Measurements from ENCODE around the gene HAUS2. TPM values are rescaled to one million over a fixed set of nuclear protein-coding genes. Genes with fewer than 3 reads are reported as not detected.

Gene HAUS2
- total and polyA plus RNA-seq, 2 of the 4 experiments (the other 2 are of a cell fraction) = 18.4 to 22.4 TPM

DNA sequence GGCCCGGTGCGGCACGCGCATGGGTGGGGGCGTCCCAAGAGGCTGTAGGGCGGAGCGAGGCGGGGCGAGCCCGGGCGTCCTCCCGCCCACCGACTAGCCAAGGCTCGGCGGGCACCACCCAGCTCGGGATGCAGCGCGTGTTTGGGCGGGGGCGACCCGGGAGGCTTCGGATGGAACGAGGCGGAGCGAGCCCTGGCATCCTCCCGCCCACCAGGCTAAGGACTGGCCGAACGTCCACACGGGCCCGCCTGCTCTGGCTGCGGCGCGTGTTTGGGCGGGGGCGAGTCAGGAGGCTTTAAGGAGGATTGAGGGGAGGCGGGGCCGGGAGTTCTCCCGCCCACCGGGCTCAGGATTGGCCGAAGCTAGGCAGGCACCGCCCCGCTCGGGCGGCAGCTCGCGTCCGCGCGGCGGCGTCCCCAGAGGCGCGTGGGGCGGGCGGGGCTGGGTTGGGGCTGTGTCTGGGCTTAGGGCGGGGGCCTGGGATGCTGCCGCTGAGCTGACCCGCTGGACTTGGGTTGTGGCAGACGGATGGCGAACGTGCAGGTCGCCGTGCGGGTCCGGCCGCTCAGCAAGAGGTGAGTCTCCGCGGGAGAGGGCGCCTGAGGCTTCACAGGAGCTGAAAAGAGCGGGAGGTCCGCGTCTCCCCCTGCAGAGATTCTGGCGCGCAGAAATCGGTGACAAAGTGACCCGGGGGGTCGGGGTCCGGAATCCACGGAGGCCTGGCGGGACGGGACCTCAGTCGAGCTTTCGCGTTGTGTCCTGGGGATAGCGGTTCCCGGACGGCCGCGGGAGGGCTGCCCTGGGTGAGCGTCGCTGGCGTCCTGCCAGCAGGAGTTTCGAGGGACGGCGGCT, 26.8 kb downstream of the HAUS2 start, which contains the start of gene STARD9:
TSS of gene STARD9 (plus strand) at position 419 of the 852 bp plus-strand sequence. CDS start at position 529, 110 bp downstream.
- 0 out of 2 replicates have a peak within 1 kb of the TSS, but pooled peaks have one; percentile 1 for H2BK20ac ChIP-seq (ENCODE audit: low read depth, low read length)
- peak within 1 kb of the TSS; percentile 65; the same call in 1 of the 2 replicates for H2AK5ac ChIP-seq (ENCODE audit: low read depth, low read length)
- no peaks in the 10 kb centered on the region for H3K27me3 ChIP-seq (ENCODE audit: control insufficient read depth, insufficient read depth, low read length)
- peak within 1 kb of the TSS; percentile 91 for H2AFZ ChIP-seq (replicated peaks; ENCODE audit: low read length, poor library complexity)
- peak within 1 kb of the TSS; percentile 77 for H3K9ac ChIP-seq (ENCODE audit: low read depth, low read length)
- peak within 1 kb of the TSS; percentile 99 for H3K4me2 ChIP-seq (ENCODE audit: low read depth, low read length)
- no peaks in the 10 kb centered on the region for H3K36me3 ChIP-seq (ENCODE audit: control insufficient read depth, insufficient read depth, low read length)
- H2AK9ac ChIP-seq (replicated peaks; ENCODE audit: low read depth, low read length, poor library complexity) = peak within 1 kb of the TSS; percentile 88
- H3K9me1 ChIP-seq (ENCODE audit: insufficient read depth, low read length) = no peaks in the 10 kb centered on the region
- POLR2A ChIA-PET (ENCODE audit: unreplicated experiment) = interaction anchor here (0.5 to 0.6 kb wide), 2 partner anchors 18 to 20 kb away, joined by 4 to 6 read pairs; no protein-coding TSS in a partner anchor
- WGBS, 2 experiments (ENCODE audit: extremely low coverage in 2 of 2, insufficient read length in 1 of 2) = 0% methylated on average over 36 of the region's 95 CpGs; no CpG with 5 or more reads in 1 of the 2 experiments
- H3K79me1 ChIP-seq (ENCODE audit: low read depth in 1 of 2, low read length in 2 of 2) = peaks cover 14 to 26% of the 10 kb centered on the region in 2 experiments
- BruUV-seq (replicated peaks) = no TSS peak
- peak within 1 kb of the TSS; percentile 86 for H4K5ac ChIP-seq (ENCODE audit: low read depth, low read length)
- H4K20me1 ChIP-seq (ENCODE audit: insufficient read depth, low read length) = no peaks in the 10 kb centered on the region
- intact Hi-C loops (cut with micrococcal nuclease) = loop anchor here (5.0 kb wide), 1 partner anchor 77 kb away; no protein-coding TSS in a partner anchor
- peak; percentile 97 for DNase-seq
- peak within 1 kb of the TSS; percentile 81 for H3K4ac ChIP-seq (ENCODE audit: low read depth, low read length)
- in situ Hi-C loops (cut with MboI; ENCODE audit: low sequenced_read_pairs) = no loop called here
- peak within 1 kb of the TSS; percentile 34; the same call in 1 of the 3 replicates for H2BK15ac ChIP-seq (ENCODE audit: low read depth, low read length)
- 0 out of 2 replicates have a peak within 1 kb of the TSS, but pooled peaks have one; percentile 1 for H2BK120ac ChIP-seq (ENCODE audit: low read depth, low read length)
- H3K27ac ChIP-seq (ENCODE audit: insufficient read depth, low read length) = peak within 1 kb of the TSS; percentile 58
- H3K9me3 ChIP-seq (ENCODE audit: control insufficient read depth, insufficient read depth, low read length) = no peaks in the 10 kb centered on the region
- dilution Hi-C loops (cut with HindIII; ENCODE audit: low sequenced_read_pairs, unreplicated experiment) = no loop called here
- peak within 1 kb of the TSS; percentile 25 for H3K23ac ChIP-seq (ENCODE audit: low read depth, low read length)
- peak within 1 kb of the TSS; percentile 92 to 94 for H4K8ac ChIP-seq (ENCODE audit: low read depth in 2 of 2, low read length in 2 of 2)
- CTCF ChIA-PET = interaction anchor here (0.9 kb wide), 2 partner anchors 17 to 56 kb away, joined by 3 read pairs; no protein-coding TSS in a partner anchor
- H3K4me1 ChIP-seq (ENCODE audit: control insufficient read depth, insufficient read depth, low read length) = peaks cover 3% of the 10 kb centered on the region; the same call in 1 of the 2 replicates
- peak within 1 kb of the TSS; percentile 88 for H3K14ac ChIP-seq (replicated peaks; ENCODE audit: low read depth, low read length)
- H3K4me3 ChIP-seq (ENCODE audit: insufficient read depth, low read depth, low read length) = peak within 1 kb of the TSS; percentile 83
- peak within 1 kb of the TSS; percentile 45; the same call in 1 of the 2 replicates for H3K56ac ChIP-seq (ENCODE audit: extremely low read depth, insufficient read depth, low read length)
- peak within 1 kb of the TSS; percentile 51 for H3K18ac ChIP-seq (ENCODE audit: low read depth, low read length)
- peak within 1 kb of the TSS; percentile 38 for H2BK5ac ChIP-seq (ENCODE audit: low read depth, low read length, poor library complexity, severe bottlenecking)
- ATAC-seq (ENCODE audit: low read depth) = peak; percentile 95
- H4K91ac ChIP-seq (ENCODE audit: insufficient read depth, low read depth, low read length) = peak within 1 kb of the TSS; percentile 65; the same call in 1 of the 2 replicates
- TF ChIP-seq SMC3 (IDR thresholded peaks at IDR 0.05; ENCODE audit: low read depth, low read length) (no peak), RCOR1 (IDR thresholded peaks at IDR 0.05; ENCODE audit: insufficient replicate concordance, low read length) (no peak), RFX5 (IDR thresholded peaks at IDR 0.05; ENCODE audit: low read depth, low read length) (no peak), FOS (IDR thresholded peaks at IDR 0.05; ENCODE audit: low read depth, low read length) (no peak), MXI1 (IDR thresholded peaks at IDR 0.05; ENCODE audit: borderline replicate concordance, low read depth, low read length) (peak; percentile 87; the same call in 1 of the 2 replicates), NFE2L2 (IDR thresholded peaks at IDR 0.05; ENCODE audit: low read depth, low read length) (no peak), CHD1 (IDR thresholded peaks at IDR 0.05; ENCODE audit: low read depth, low read length) (no peak), BHLHE40 (IDR thresholded peaks at IDR 0.05; ENCODE audit: low read depth, low read length) (peak; percentile 87), RAD21 (IDR thresholded peaks at IDR 0.05; ENCODE audit: low read length) (no peak), MAZ (IDR thresholded peaks at IDR 0.05; ENCODE audit: borderline replicate concordance, low read depth, low read length) (peak; percentile 94; the same call in 1 of the 2 replicates), CEBPB (IDR thresholded peaks at IDR 0.05; ENCODE audit: low read depth, low read length) (no peak)
- TF ChIP-seq, protein P1, sequence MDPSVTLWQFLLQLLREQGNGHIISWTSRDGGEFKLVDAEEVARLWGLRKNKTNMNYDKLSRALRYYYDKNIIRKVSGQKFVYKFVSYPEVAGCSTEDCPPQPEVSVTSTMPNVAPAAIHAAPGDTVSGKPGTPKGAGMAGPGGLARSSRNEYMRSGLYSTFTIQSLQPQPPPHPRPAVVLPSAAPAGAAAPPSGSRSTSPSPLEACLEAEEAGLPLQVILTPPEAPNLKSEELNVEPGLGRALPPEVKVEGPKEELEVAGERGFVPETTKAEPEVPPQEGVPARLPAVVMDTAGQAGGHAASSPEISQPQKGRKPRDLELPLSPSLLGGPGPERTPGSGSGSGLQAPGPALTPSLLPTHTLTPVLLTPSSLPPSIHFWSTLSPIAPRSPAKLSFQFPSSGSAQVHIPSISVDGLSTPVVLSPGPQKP (IDR thresholded peaks at IDR 0.05; ENCODE audit: borderline replicate concordance, low read depth, low read length) = no peak
- TF ChIP-seq, protein P2, sequence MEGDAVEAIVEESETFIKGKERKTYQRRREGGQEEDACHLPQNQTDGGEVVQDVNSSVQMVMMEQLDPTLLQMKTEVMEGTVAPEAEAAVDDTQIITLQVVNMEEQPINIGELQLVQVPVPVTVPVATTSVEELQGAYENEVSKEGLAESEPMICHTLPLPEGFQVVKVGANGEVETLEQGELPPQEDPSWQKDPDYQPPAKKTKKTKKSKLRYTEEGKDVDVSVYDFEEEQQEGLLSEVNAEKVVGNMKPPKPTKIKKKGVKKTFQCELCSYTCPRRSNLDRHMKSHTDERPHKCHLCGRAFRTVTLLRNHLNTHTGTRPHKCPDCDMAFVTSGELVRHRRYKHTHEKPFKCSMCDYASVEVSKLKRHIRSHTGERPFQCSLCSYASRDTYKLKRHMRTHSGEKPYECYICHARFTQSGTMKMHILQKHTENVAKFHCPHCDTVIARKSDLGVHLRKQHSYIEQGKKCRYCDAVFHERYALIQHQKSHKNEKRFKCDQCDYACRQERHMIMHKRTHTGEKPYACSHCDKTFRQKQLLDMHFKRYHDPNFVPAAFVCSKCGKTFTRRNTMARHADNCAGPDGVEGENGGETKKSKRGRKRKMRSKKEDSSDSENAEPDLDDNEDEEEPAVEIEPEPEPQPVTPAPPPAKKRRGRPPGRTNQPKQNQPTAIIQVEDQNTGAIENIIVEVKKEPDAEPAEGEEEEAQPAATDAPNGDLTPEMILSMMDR (conservative IDR thresholded peaks at IDR 0.05; ENCODE audit: low read depth, low read length) = no peak

Data from IMR-90 (cell line).